Activated T-helper 9 cell treated with anti-CD3 and anti-CD28 coated beads, Interleukin-2, amount 50 U/mL, for 16 hours (primary cell): ENCODE results near the gene NCDN.
"Not testable (repeated sequence)": the region's sequence is repeated elsewhere in the genome, so short reads cannot be mapped to it uniquely, and the experiment has no call there.

Experiments used
- DNase-seq: peaks from one replicate; pipeline ENCODE4 v3.0.0-alpha.2; 2020; ENCODE audit warnings: low read depth

Gene NCDN

GRCh38 chr1:35569936-35570335 lies 12.3 kb downstream of the NCDN start:
- DNase-seq = no peak

DNA sequence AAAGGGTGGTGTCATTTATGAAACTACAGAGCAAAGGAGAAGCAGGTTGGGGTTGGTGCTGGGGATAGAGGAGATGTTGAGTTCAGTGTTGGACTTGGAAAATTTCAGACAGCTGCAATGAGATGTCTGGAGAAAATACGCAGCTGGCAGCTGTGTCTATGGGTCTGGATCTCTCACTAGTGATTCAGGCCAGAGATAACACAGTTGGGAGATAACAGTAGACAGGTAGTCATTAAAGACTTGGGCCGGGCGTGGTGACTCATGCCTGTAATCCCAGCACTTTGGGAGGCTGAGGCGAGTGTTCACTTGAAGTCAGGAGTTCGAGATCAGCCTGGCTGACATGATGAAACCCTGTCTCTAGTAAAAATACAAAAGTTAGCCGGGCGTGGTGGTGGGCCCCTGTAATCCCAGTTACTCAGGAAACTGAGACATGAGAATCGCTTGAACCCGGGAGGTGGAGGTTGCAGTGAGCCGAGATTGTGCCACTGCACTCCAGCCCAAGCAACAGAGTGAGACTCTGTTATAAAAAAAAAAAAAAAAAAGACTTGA lies 13.1 kb downstream of the NCDN start:
- no peak for DNase-seq

DNA sequence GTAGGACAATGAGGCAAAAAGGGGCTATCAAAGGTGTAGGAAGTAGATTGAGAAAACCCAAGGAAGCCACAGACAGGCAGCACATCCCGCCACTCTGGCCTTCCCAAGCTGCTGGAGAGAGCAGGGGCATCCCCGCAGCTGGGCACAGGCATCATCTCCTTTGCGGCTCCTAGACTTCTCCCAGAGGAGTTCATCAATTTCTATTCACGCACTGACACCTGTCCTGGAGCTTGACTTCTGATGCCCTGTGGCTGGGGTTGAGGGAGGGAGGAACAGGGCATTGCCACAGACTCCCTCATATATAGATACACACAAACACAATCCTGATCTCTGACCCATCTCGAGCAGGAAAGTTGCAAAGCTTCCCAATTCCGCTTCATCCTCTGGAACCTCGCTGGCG lies 13.7 kb downstream of the NCDN start:
- DNase-seq = no peak

GRCh38 chr1:35572296-35572695 lies 14.7 kb downstream of the NCDN start:
- DNase-seq = no peak

DNA sequence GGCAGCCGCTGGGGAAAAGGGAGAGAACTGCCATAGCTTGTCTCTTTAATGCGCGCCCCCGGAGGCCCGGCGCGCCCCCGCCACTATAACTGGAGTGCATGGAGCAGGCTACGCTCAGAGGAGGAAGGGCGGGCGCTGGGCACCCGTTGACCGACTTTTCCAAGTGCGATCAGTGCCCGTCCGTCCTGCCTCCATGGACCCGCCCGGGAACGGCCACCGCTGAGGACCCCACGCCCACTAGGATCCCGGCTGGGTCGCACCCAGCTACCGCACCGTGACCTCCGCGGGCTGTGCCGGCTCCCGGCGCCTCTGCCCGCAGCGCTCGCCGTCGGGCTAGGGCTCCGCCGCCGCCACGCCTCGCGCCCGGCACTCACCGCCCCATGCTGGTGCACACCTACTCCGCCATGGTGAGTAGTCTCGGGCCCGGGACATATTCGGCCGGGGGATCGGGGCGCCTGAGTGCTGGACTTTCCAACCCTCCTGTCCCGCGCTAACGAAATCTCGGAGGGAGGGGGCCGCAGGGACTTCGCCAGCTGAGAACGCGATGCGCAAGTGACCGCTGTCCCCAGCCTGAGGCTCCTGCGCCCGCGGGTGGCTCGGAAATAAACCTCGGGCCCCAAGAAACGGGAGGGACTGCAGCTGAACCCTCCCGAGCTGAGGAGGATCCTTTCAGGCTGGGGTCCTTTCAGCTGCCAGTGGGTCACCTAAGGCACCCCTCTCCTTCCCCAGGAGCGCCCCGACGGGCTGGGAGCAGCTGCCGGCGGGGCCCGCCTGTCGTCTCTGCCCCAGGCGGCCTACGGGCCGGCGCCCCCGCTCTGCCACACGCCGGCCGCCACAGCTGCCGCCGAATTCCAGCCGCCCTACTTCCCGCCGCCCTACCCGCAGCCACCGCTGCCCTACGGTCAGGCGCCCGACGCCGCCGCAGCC lies 15.9 kb downstream of the NCDN start, which contains the start of gene TFAP2E:
TFAP2E (plus strand) TSS at position 117 of the 927 bp plus-strand sequence; CDS start at position 381, 264 bp downstream.
- no peak for DNase-seq

- DNase-seq = no peak
Observed at GRCh38 chr1:35574125-35574654, 16.6 kb downstream of the NCDN start.

- no peak for DNase-seq
Observed at GRCh38 chr1:35574655-35575415, 17.2 kb downstream of the NCDN start.

GRCh38 chr1:35575416-35575958 lies 17.9 kb downstream of the NCDN start:
- DNase-seq = no peak

GRCh38 chr1:35576061-35576765 lies 18.6 kb downstream of the NCDN start:
- DNase-seq = no peak

DNA sequence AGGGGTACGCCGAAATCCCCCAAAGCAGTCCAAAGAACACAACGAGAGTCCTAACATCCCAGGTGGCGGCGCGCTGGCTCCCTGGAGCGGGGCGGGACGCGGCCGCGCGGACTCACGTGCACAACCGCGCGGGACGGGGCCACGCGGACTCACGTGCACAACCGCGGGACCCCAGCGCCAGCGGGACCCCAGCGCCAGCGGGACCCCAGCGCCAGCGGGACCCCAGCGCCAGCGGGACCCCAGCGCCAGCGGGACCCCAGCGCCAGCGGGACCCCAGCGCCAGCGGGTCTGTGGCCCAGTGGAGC lies 19.1 kb downstream of the NCDN start:
- DNase-seq = not testable (repeated sequence)

DNA sequence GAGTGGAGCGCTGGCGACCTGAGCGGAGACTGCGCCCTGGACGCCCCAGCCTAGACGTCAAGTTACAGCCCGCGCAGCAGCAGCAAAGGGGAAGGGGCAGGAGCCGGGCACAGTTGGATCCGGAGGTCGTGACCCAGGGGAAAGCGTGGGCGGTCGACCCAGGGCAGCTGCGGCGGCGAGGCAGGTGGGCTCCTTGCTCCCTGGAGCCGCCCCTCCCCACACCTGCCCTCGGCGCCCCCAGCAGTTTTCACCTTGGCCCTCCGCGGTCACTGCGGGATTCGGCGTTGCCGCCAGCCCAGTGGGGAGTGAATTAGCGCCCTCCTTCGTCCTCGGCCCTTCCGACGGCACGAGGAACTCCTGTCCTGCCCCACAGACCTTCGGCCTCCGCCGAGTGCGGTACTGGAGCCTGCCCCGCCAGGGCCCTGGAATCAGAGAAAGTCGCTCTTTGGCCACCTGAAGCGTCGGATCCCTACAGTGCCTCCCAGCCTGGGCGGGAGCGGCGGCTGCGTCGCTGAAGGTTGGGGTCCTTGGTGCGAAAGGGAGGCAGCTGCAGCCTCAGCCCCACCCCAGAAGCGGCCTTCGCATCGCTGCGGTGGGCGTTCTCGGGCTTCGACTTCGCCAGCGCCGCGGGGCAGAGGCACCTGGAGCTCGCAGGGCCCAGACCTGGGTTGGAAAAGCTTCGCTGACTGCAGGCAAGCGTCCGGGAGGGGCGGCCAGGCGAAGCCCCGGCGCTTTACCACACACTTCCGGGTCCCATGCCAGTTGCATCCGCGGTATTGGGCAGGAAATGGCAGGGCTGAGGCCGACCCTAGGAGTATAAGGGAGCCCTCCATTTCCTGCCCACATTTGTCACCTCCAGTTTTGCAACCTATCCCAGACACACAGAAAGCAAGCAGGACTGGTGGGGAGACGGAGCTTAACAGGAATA lies 19.7 kb downstream of the NCDN start:
- peak; percentile 36 for DNase-seq

GRCh38 chr1:35580949-35581388 lies 23.4 kb downstream of the NCDN start:
- DNase-seq = no peak

DNA sequence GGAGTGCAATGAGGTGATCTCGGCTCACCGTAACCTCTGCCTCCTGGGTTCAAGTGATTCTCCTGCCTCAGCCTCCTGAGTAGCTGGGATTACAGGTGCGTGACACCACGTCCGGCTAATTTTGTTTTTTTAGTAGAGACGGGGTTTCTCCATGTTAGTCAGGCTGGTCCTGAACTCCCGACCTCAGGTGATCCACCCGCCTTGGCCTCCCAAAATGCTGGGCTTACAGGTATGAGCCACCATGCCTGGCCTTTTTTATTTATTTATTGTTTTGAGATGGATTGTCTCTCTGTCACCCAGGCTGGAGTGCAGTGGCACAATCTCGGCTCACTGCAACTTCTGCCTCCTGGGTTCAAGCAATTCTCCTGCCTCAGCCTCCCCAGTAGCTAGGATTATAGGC lies 24.0 kb downstream of the NCDN start:
- DNase-seq = not testable (repeated sequence)

- DNase-seq = no peak
Observed at GRCh38 chr1:35585281-35585680, 27.7 kb downstream of the NCDN start.

- DNase-seq = not testable (repeated sequence)
Observed at GRCh38 chr1:35585805-35586204, 28.2 kb downstream of the NCDN start.

- no peak for DNase-seq
Observed at GRCh38 chr1:35586808-35587207, 29.2 kb downstream of the NCDN start.

- no peak for DNase-seq
Observed at GRCh38 chr1:35587736-35588135, 30.1 kb downstream of the NCDN start.

- no peak for DNase-seq
Observed at GRCh38 chr1:35588197-35588910, 30.8 kb downstream of the NCDN start.

GRCh38 chr1:35589516-35590427 lies 32.2 kb downstream of the NCDN start:
- DNase-seq = no peak
